ENCODE measurements around the gene PIGW.
A peak's percentile ranks its signal among the peaks of the same experiment; 100 is the strongest.

The PIGW gene

DNA sequence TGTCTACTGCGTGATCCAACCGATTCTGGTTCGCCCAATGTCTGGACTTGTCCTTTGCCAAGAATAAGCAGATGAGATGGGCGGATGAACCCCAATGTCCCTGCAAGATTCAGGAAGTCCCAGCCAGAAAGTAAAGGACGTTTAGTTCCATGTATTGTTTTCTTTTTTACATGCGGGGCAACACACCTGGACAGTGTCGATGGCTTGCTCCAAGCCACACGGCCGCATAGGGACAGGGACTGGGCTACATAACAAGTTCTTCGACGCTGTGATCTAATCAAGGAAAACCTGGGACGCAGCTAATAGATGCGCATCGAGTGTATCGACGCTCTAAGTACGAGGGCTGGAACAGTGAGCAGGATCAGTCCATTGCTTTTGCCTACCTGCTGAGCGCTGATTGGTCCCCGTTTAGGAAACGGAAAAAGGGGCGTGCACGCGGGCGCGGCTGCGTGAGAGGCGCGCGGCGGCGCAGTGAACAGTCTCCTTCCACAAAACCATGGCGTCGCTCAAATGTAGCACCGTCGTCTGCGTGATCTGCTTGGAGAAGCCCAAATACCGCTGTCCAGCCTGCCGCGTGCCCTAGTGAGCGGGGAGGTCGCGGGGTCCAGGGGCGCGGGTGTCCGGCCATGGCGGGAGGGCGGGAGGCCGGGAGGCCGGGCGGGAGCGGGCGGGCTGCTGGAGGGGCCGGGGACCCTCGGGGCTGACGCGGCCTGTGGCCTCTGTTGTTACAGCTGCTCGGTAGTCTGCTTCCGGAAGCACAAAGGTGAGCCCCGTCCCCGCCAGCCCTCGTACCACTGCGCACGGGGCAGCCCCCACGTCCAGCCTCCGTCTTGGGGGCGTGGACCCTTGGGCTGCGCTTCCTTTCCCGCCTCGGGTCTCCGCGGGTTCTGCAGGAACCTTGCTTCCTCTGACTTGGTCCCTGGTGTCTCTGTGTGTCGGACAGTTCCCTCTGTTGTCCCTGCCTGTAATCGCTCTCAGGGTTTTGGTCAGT lies 48.3 kb upstream of the PIGW start, which contains the start of gene ZNHIT3:
TSS of gene ZNHIT3 (plus strand) at position 478 of the 991 bp plus-strand sequence. CDS start at position 497, 19 bp downstream.
- Histone ChIP-seq H2BK120ac (ENCODE audit: low read depth, low read length) (no peak within 1 kb of the TSS), H3K27me3 (ENCODE audit: control insufficient read depth in 1 of 2, insufficient read depth in 1 of 2, low read length in 2 of 2) (peaks cover 13 to 14% of the 10 kb centered on the region in 2 experiments), H3K36me3 (ENCODE audit: control insufficient read depth in 1 of 2, insufficient read depth in 2 of 2, low read depth in 1 of 2, low read length in 2 of 2) (peaks cover 0 to 14% of the 10 kb centered on the region in 2 experiments), H2BK5ac (ENCODE audit: low read depth, low read length, poor library complexity, severe bottlenecking) (no peak within 1 kb of the TSS), H3K4me1 (ENCODE audit: control insufficient read depth, insufficient read depth, low read depth, low read length) (peaks cover 22% of the 10 kb centered on the region), H3K14ac (ENCODE audit: low read length in 2 of 2) (no peak within 1 kb of the TSS), H3K18ac (ENCODE audit: low read depth in 1 of 2, low read length in 2 of 2) (peak within 1 kb of the TSS in 1 of 2 experiments; percentile 70), H2BK15ac (ENCODE audit: low read depth, poor library complexity, severe bottlenecking) (no peak within 1 kb of the TSS), H3K9me3 (ENCODE audit: control insufficient read depth, low read length) (no peaks in the 10 kb centered on the region), H3K9ac (ENCODE audit: low read length) (peak within 1 kb of the TSS; percentile 85), H3K4me3 (ENCODE audit: insufficient read depth in 1 of 2, low read depth in 1 of 2, low read length in 2 of 2) (peak within 1 kb of the TSS; percentile 81 to 93), H3K23ac (ENCODE audit: low read length in 2 of 2) (peak within 1 kb of the TSS in 1 of 2 experiments; percentile 85), H3K79me1 (replicated peaks; ENCODE audit: low read length, poor library complexity, severe bottlenecking) (peaks cover 8% of the 10 kb centered on the region), H2AFZ (ENCODE audit: low read depth, low read length) (peak within 1 kb of the TSS; percentile 73), H4K8ac (ENCODE audit: low read length) (peak within 1 kb of the TSS; percentile 97), H3K27ac (ENCODE audit: low read length, poor library complexity, severe bottlenecking) (no peak within 1 kb of the TSS), H3K4me2 (ENCODE audit: low read length, poor library complexity, severe bottlenecking) (peak within 1 kb of the TSS; percentile 52), H2AK5ac (ENCODE audit: low read length, severe bottlenecking) (no peak within 1 kb of the TSS), H3K4ac (ENCODE audit: low read depth in 1 of 2, low read length in 2 of 2) (peak within 1 kb of the TSS; percentile 30 to 53), H2BK12ac (ENCODE audit: low read length in 2 of 2) (no peak within 1 kb of the TSS), H4K91ac (ENCODE audit: low read length) (no peak within 1 kb of the TSS)
- WGBS = under 1% methylated on average over 71 of the region's 73 CpGs
- DNase-seq = peak; percentile 96

DNA sequence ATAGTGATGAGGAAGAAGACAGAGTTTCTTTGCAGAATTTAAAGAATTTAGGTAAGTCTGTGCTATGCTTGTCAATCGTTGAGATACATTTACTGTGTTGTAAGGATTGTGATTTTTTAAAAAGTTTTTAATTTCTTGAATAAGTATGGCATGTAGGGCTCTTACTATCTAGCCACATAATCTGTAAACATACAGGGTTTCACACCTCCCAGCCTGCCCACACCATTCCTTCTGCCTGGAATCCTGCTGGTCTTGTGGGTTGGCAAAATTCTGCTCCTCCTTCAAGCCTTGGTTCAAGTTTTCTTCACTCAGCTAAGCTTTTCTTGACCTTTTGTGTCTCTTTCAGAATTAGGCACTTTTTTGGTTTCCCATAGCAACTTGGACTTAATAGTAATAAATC lies 40.8 kb upstream of the PIGW start:
- WGBS = 83% methylated on average over 1 of the region's 1 CpG
- Histone ChIP-seq H3K23ac (ENCODE audit: low read length in 2 of 2) (no peak overlapping the region), H3K4ac (ENCODE audit: low read depth in 1 of 2, low read length in 2 of 2) (no peak overlapping the region), H3K4me3 (ENCODE audit: insufficient read depth in 1 of 2, low read depth in 1 of 2, low read length in 2 of 2) (no peak overlapping the region), H2BK120ac (ENCODE audit: low read depth, low read length) (no peak overlapping the region), H3K9me3 (ENCODE audit: control insufficient read depth, low read length) (no peaks in the 10 kb centered on the region), H3K79me1 (replicated peaks; ENCODE audit: low read length, poor library complexity, severe bottlenecking) (peaks cover 28% of the 10 kb centered on the region), H4K8ac (ENCODE audit: low read length) (no peak overlapping the region), H2BK5ac (ENCODE audit: low read depth, low read length, poor library complexity, severe bottlenecking) (no peak overlapping the region), H4K91ac (ENCODE audit: low read length) (no peak overlapping the region), H2BK15ac (ENCODE audit: low read depth, poor library complexity, severe bottlenecking) (no peak overlapping the region), H3K27ac (ENCODE audit: low read length, poor library complexity, severe bottlenecking) (no peak overlapping the region), H3K4me1 (ENCODE audit: control insufficient read depth, insufficient read depth, low read depth, low read length) (peaks cover 6% of the 10 kb centered on the region), H3K36me3 (ENCODE audit: control insufficient read depth in 1 of 2, insufficient read depth in 2 of 2, low read depth in 1 of 2, low read length in 2 of 2) (peaks cover 39 to 75% of the 10 kb centered on the region in 2 experiments), H2BK12ac (ENCODE audit: low read length in 2 of 2) (no peak overlapping the region), H3K27me3 (ENCODE audit: control insufficient read depth in 1 of 2, insufficient read depth in 1 of 2, low read length in 2 of 2) (no peaks in the 10 kb centered on the region), H3K18ac (ENCODE audit: low read depth in 1 of 2, low read length in 2 of 2) (no peak overlapping the region), H2AK5ac (ENCODE audit: low read length, severe bottlenecking) (no peak overlapping the region), H3K4me2 (ENCODE audit: low read length, poor library complexity, severe bottlenecking) (no peak overlapping the region), H3K14ac (ENCODE audit: low read length in 2 of 2) (no peak overlapping the region), H2AFZ (ENCODE audit: low read depth, low read length) (no peak overlapping the region), H3K9ac (ENCODE audit: low read length) (no peak overlapping the region)
- DNase-seq = peak; percentile 14

DNA sequence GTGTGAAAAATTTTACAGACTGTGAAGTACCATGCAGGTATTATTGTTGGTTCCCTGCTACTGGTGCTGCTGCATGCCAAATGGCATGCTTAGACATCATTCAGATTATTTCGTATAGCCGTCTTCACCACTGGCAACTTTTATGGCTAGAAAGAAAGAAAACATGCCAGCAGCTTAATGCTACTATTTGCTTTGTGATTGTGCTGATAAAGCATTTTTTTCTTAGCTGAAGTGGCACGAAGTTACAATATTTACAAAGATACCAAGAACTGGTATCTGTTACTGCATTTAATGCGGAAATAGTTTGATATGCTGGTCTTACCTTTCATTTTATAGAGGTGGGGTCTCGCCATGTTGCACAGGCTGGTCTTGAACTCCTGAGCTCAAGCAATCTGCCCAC lies 40.1 kb upstream of the PIGW start:
- H2AK5ac ChIP-seq (ENCODE audit: low read length, severe bottlenecking) = no peak overlapping the region
- no peak overlapping the region for H4K8ac ChIP-seq (ENCODE audit: low read length)
- no peak overlapping the region for H4K91ac ChIP-seq (ENCODE audit: low read length)
- no peak for DNase-seq
- H3K14ac ChIP-seq (ENCODE audit: low read length in 2 of 2) = no peak overlapping the region
- H3K4me1 ChIP-seq (ENCODE audit: control insufficient read depth, insufficient read depth, low read depth, low read length) = peaks cover 6% of the 10 kb centered on the region
- H3K27ac ChIP-seq (ENCODE audit: low read length, poor library complexity, severe bottlenecking) = no peak overlapping the region
- no peak overlapping the region for H3K9ac ChIP-seq (ENCODE audit: low read length)
- H2BK15ac ChIP-seq (ENCODE audit: low read depth, poor library complexity, severe bottlenecking) = no peak overlapping the region
- H2BK120ac ChIP-seq (ENCODE audit: low read depth, low read length) = no peak overlapping the region
- peaks cover 28% of the 10 kb centered on the region for H3K79me1 ChIP-seq (replicated peaks; ENCODE audit: low read length, poor library complexity, severe bottlenecking)
- H3K4ac ChIP-seq (ENCODE audit: low read depth in 1 of 2, low read length in 2 of 2) = no peak overlapping the region
- H3K27me3 ChIP-seq (ENCODE audit: control insufficient read depth in 1 of 2, insufficient read depth in 1 of 2, low read length in 2 of 2) = no peaks in the 10 kb centered on the region
- H3K4me3 ChIP-seq (ENCODE audit: insufficient read depth in 1 of 2, low read depth in 1 of 2, low read length in 2 of 2) = no peak overlapping the region
- 96% methylated on average over 5 of the region's 5 CpGs for WGBS
- H3K9me3 ChIP-seq (ENCODE audit: control insufficient read depth, low read length) = no peaks in the 10 kb centered on the region
- no peak overlapping the region for H2AFZ ChIP-seq (ENCODE audit: low read depth, low read length)
- no peak overlapping the region for H3K4me2 ChIP-seq (ENCODE audit: low read length, poor library complexity, severe bottlenecking)
- peaks cover 43 to 77% of the 10 kb centered on the region in 2 experiments for H3K36me3 ChIP-seq (ENCODE audit: control insufficient read depth in 1 of 2, insufficient read depth in 2 of 2, low read depth in 1 of 2, low read length in 2 of 2)
- H3K18ac ChIP-seq (ENCODE audit: low read depth in 1 of 2, low read length in 2 of 2) = no peak overlapping the region
- no peak overlapping the region for H3K23ac ChIP-seq (ENCODE audit: low read length in 2 of 2)
- no peak overlapping the region for H2BK12ac ChIP-seq (ENCODE audit: low read length in 2 of 2)
- no peak overlapping the region for H2BK5ac ChIP-seq (ENCODE audit: low read depth, low read length, poor library complexity, severe bottlenecking)

DNA sequence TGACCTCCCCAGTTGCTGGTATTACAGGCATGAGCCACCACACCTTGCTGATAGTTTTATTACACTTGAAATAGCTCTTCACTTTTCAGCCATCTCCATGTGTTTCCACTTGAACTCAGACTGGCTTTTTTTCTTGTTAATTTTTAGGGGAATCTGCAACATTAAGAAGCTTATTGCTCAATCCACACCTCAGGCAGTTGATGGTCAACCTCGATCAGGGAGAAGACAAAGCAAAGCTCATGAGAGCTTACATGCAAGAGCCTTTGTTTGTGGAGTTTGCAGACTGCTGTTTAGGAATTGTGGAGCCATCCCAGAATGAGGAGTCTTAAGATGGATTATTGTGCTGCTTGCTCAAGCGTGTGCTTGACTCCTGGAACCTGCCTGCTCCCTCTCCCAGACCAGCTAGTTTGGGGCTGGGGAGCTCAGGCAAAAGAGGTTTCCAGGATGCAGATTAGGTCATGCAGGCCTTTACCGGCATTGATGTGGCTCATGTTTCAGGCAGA lies 39.7 kb upstream of the PIGW start:
- Histone ChIP-seq H3K27me3 (ENCODE audit: control insufficient read depth in 1 of 2, insufficient read depth in 1 of 2, low read length in 2 of 2) (no peaks in the 10 kb centered on the region), H3K18ac (ENCODE audit: low read depth in 1 of 2, low read length in 2 of 2) (no peak overlapping the region), H3K4me3 (ENCODE audit: insufficient read depth in 1 of 2, low read depth in 1 of 2, low read length in 2 of 2) (no peak overlapping the region), H2BK5ac (ENCODE audit: low read depth, low read length, poor library complexity, severe bottlenecking) (no peak overlapping the region), H3K9me3 (ENCODE audit: control insufficient read depth, low read length) (no peaks in the 10 kb centered on the region), H3K4ac (ENCODE audit: low read depth in 1 of 2, low read length in 2 of 2) (no peak overlapping the region), H2AK5ac (ENCODE audit: low read length, severe bottlenecking) (no peak overlapping the region), H3K9ac (ENCODE audit: low read length) (no peak overlapping the region), H4K8ac (ENCODE audit: low read length) (no peak overlapping the region), H3K23ac (ENCODE audit: low read length in 2 of 2) (no peak overlapping the region), H2BK120ac (ENCODE audit: low read depth, low read length) (no peak overlapping the region), H4K91ac (ENCODE audit: low read length) (no peak overlapping the region), H3K14ac (ENCODE audit: low read length in 2 of 2) (no peak overlapping the region), H3K4me2 (ENCODE audit: low read length, poor library complexity, severe bottlenecking) (no peak overlapping the region), H2BK12ac (ENCODE audit: low read length in 2 of 2) (no peak overlapping the region), H3K36me3 (ENCODE audit: control insufficient read depth in 1 of 2, insufficient read depth in 2 of 2, low read depth in 1 of 2, low read length in 2 of 2) (peaks cover 43 to 79% of the 10 kb centered on the region in 2 experiments), H2BK15ac (ENCODE audit: low read depth, poor library complexity, severe bottlenecking) (no peak overlapping the region), H3K79me1 (replicated peaks; ENCODE audit: low read length, poor library complexity, severe bottlenecking) (peaks cover 28% of the 10 kb centered on the region), H2AFZ (ENCODE audit: low read depth, low read length) (no peak overlapping the region), H3K4me1 (ENCODE audit: control insufficient read depth, insufficient read depth, low read depth, low read length) (peaks cover 6% of the 10 kb centered on the region), H3K27ac (ENCODE audit: low read length, poor library complexity, severe bottlenecking) (no peak overlapping the region)
- WGBS = 95% methylated on average over 3 of the region's 3 CpGs
- no peak for DNase-seq
